OCI-LY1 (cell line): ENCODE data around the gene STPG4.

ENCODE experiments used
- H2AFZ ChIP-seq: fragments of 200-600 bp; sonication (generic), shearing (Covaris generic); 2 replicates; pipeline ENCODE4 v1.6.0; 2014; ENCODE audit warnings: antibody characterized with exemption, mild to moderate bottlenecking, low read length
- H3F3A ChIP-seq: fragments of 200-600 bp; sonication (generic), shearing (Covaris generic); 2 replicates; pipeline ENCODE4 v1.6.0; 2014; ENCODE audit warnings: mild to moderate bottlenecking, antibody characterized with exemption, low read length, moderate library complexity; ENCODE audit not compliant: insufficient read depth
- H3K27ac ChIP-seq: fragments of 200-600 bp; sonication (generic); 2 replicates; pipeline ENCODE4 v1.5.1; 2014; ENCODE audit warnings: low read length, mixed run types, mild to moderate bottlenecking, low read depth; ENCODE audit not compliant: poor library complexity, severe bottlenecking
- H3K27me3 ChIP-seq: fragments of 200-600 bp; sonication (generic); 2 replicates; pipeline ENCODE4 v1.6.0; 2014; ENCODE audit warnings: antibody characterized with exemption, mild to moderate bottlenecking, low read length, moderate library complexity; ENCODE audit not compliant: insufficient read depth
- H3K36me3 ChIP-seq: fragments of 200-600 bp; sonication (generic); 2 replicates; pipeline ENCODE4 v1.6.1; 2014; ENCODE audit warnings: mild to moderate bottlenecking, antibody characterized with exemption, low read length, moderate library complexity, mixed read lengths; ENCODE audit not compliant: insufficient read depth
- H3K4me1 ChIP-seq: fragments of 200-600 bp; sonication (generic); 2 replicates; pipeline ENCODE4 v1.5.1; 2014; ENCODE audit warnings: mild to moderate bottlenecking, low read length, moderate library complexity; ENCODE audit not compliant: insufficient read depth, severe bottlenecking
- H3K4me2 ChIP-seq: fragments of 200-600 bp; sonication (generic), shearing (Covaris generic); 2 replicates; pipeline ENCODE4 v1.6.1; 2014; ENCODE audit warnings: low read length
- H3K4me3 ChIP-seq: fragments of 200-600 bp; sonication (generic); 2 replicates; pipeline ENCODE4 v1.5.1; 2014; ENCODE audit warnings: low read length, low read depth, mild to moderate bottlenecking, mixed read lengths; ENCODE audit not compliant: poor library complexity, severe bottlenecking
- H3K79me2 ChIP-seq: fragments of 200-600 bp; shearing (Covaris generic); 2 replicates; pipeline ENCODE4 v1.6.1; 2016; ENCODE audit warnings: mixed run types, low read length, mixed read lengths; ENCODE audit not compliant: insufficient read depth
- H3K9ac ChIP-seq: fragments of 200-600 bp; sonication (generic), shearing (Covaris generic); 2 replicates; pipeline ENCODE4 v1.6.1; 2014; ENCODE audit warnings: mild to moderate bottlenecking, low read length, mixed read lengths
- H3K9me2 ChIP-seq: fragments of 200-600 bp; sonication (generic), shearing (Covaris generic); 2 replicates; pipeline ENCODE4 v1.6.1; 2014; ENCODE audit warnings: low read depth, mild to moderate bottlenecking, low read length, mixed read lengths
- H3K9me3 ChIP-seq: fragments of 200-600 bp; shearing (Covaris generic); 2 replicates; pipeline ENCODE4 v1.6.1; 2014; ENCODE audit warnings: low read length, mixed read lengths
- H4K20me1 ChIP-seq: fragments of 200-600 bp; sonication (generic), shearing (Covaris generic); 2 replicates; pipeline ENCODE4 v1.6.0; 2016; ENCODE audit warnings: mild to moderate bottlenecking, low read length; ENCODE audit not compliant: insufficient read depth
- CTCF ChIP-seq: fragments of 200-600 bp; sonication (generic), shearing (Covaris generic); IDR thresholded peaks from 2 replicates; pipeline ENCODE4 v1.5.1; 2017; ENCODE audit warnings: mild to moderate bottlenecking, antibody characterized with exemption, low read length, moderate library complexity, mixed read lengths
- EZH2 ChIP-seq: fragments of 200-600 bp; sonication (generic), shearing (Covaris generic); IDR thresholded peaks from 2 replicates; pipeline ENCODE4 v1.8.0; 2017; ENCODE audit warnings: borderline replicate concordance, mixed run types, mild to moderate bottlenecking, antibody characterized with exemption, low read length, moderate library complexity, mixed read lengths

The STPG4 gene

GRCh38 chr2:47201224-47201623 is 46.1 kb upstream of the STPG4 start:
- no peaks in the 10 kb centered on the region for H3K4me1 ChIP-seq
- no peaks in the 10 kb centered on the region for H3K36me3 ChIP-seq
- H3K27me3 ChIP-seq = no peaks in the 10 kb centered on the region; the same call in 1 of the 2 replicates
- no peak for TF ChIP-seq CTCF
- TF ChIP-seq EZH2 = no peak
- no peak overlapping the region for H2AFZ ChIP-seq
- no peaks in the 10 kb centered on the region for H3F3A ChIP-seq
- H3K79me2 ChIP-seq = no peaks in the 10 kb centered on the region
- H3K27ac ChIP-seq = no peak overlapping the region
- no peak overlapping the region for H3K4me3 ChIP-seq
- H3K9me3 ChIP-seq = no peaks in the 10 kb centered on the region
- H3K4me2 ChIP-seq = no peak overlapping the region
- no peaks in the 10 kb centered on the region for H4K20me1 ChIP-seq
- no peak overlapping the region for H3K9ac ChIP-seq
- no peaks in the 10 kb centered on the region for H3K9me2 ChIP-seq

- no peak overlapping the region for H3K4me3 ChIP-seq
- H4K20me1 ChIP-seq = no peaks in the 10 kb centered on the region
- H3K9ac ChIP-seq = no peak overlapping the region
- no peaks in the 10 kb centered on the region for H3K36me3 ChIP-seq
- H3K9me3 ChIP-seq = no peaks in the 10 kb centered on the region
- H3K9me2 ChIP-seq = no peaks in the 10 kb centered on the region
- H3F3A ChIP-seq = no peaks in the 10 kb centered on the region
- H3K27me3 ChIP-seq = no peaks in the 10 kb centered on the region; the same call in 1 of the 2 replicates
- H3K4me1 ChIP-seq = no peaks in the 10 kb centered on the region
- no peaks in the 10 kb centered on the region for H3K79me2 ChIP-seq
- no peak for TF ChIP-seq CTCF
- no peak overlapping the region for H3K27ac ChIP-seq
- H2AFZ ChIP-seq = no peak overlapping the region
- H3K4me2 ChIP-seq = no peak overlapping the region
Measured at GRCh38 chr2:47198985-47199451, 43.9 kb upstream of the STPG4 start.

GRCh38 chr2:47196499-47196898 is 41.4 kb upstream of the STPG4 start:
- Histone ChIP-seq H3K4me2 (no peak overlapping the region), H3K27me3 (no peaks in the 10 kb centered on the region; the same call in 1 of the 2 replicates), H3K9me3 (no peaks in the 10 kb centered on the region), H3K9me2 (no peaks in the 10 kb centered on the region), H3K4me3 (no peak overlapping the region), H3K9ac (no peak overlapping the region), H3K36me3 (no peaks in the 10 kb centered on the region), H3K27ac (no peak overlapping the region), H2AFZ (no peak overlapping the region), H3K79me2 (no peaks in the 10 kb centered on the region), H3F3A (no peaks in the 10 kb centered on the region), H3K4me1 (no peaks in the 10 kb centered on the region), H4K20me1 (no peaks in the 10 kb centered on the region)
- TF ChIP-seq CTCF = no peak
